Measurements from ENCODE around the gene RNF19B.

GRCh38 chr1:32998997-32999396, 34.4 kb upstream of the RNF19B start:
- no peak for TF ChIP-seq CTCF (IDR thresholded peaks at IDR 0.05)
- no peak for TF ChIP-seq POLR2A (IDR thresholded peaks at IDR 0.05)
